Transverse colon (tissue), 3 donors: ENCODE data around the gene VEGFC.

Experiments
- POLR2A ChIP-seq: fragments of 450-650 bp; IDR thresholded peaks from one replicate; pipeline ENCODE4 v1.6.1; 2016; ENCODE audit warnings: antibody characterized with exemption, mild to moderate bottlenecking, moderate library complexity
- TF ChIP-seq, protein P1 (sequence below), 5 experiments: fragments of 200-600 bp in 3 of 5; fragments of 450-650 bp in 2 of 5; sonication (generic) in 3 of 5; IDR thresholded peaks; 1 replicate in 2 of 5; 2 replicates in 3 of 5; pipeline ENCODE4 v1.5.1; 2016 to 2017; ENCODE audit warnings: antibody characterized with exemption in 5 of 5, inconsistent platforms in 3 of 5, mild to moderate bottlenecking in 2 of 5, moderate library complexity in 1 of 5

DNA sequence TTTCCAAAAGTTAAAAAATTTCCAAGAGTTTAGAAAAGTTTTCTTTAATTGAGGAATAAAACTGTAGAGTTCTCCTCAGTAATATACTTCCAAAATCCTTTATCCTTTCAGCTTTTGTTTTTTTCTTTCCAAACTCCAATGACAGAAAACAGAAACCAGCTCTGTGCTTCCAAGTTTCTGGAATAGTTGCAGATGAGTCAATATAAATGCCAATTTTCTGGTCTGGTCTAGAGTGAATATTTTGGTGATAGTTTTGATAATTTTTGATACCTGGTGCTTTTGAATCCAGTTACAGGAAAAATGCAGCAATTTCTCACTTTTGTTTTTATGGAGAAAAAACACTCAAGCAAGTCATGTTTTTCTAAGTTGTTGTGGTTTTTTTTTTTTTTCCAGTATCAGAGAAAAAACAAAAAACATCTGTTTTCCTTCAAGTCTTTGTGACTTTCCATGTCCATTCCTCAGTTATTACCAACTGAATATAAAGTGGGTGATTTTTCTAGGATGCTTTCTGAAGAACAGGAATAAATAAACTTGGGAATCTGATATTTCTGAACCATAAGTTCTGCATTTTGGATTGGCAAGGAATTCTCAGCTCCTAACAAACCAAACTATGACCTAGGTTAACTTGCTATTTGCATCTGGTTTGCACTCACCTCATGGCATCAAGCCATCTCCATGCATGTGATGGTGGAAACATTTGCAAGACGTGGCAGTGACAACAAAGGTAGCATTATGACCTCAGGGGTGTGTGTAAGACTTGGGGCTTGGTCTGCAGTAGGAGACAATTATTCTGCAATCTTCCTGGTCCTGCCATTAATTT lies 139.1 kb downstream of the VEGFC start:
- TF ChIP-seq, protein P1, sequence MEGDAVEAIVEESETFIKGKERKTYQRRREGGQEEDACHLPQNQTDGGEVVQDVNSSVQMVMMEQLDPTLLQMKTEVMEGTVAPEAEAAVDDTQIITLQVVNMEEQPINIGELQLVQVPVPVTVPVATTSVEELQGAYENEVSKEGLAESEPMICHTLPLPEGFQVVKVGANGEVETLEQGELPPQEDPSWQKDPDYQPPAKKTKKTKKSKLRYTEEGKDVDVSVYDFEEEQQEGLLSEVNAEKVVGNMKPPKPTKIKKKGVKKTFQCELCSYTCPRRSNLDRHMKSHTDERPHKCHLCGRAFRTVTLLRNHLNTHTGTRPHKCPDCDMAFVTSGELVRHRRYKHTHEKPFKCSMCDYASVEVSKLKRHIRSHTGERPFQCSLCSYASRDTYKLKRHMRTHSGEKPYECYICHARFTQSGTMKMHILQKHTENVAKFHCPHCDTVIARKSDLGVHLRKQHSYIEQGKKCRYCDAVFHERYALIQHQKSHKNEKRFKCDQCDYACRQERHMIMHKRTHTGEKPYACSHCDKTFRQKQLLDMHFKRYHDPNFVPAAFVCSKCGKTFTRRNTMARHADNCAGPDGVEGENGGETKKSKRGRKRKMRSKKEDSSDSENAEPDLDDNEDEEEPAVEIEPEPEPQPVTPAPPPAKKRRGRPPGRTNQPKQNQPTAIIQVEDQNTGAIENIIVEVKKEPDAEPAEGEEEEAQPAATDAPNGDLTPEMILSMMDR (IDR thresholded peaks at IDR 0.05), result no peak
- TF ChIP-seq POLR2A, result no peak
